Measurements from ENCODE around the gene JAM3.

JAM3 gene

GRCh38 chr11:134145715-134146114, 76.8 kb downstream of the JAM3 start:
- DNase-seq (ENCODE audit: low spot score), result no peak

- no peak for DNase-seq (ENCODE audit: low spot score)
Measured at GRCh38 chr11:134146598-134146997, 77.7 kb downstream of the JAM3 start.

- no peak for DNase-seq (ENCODE audit: low spot score)
Measured at GRCh38 chr11:134149371-134149770, 80.5 kb downstream of the JAM3 start.

GRCh38 chr11:134150195-134150903, 81.5 kb downstream of the JAM3 start:
- no peak for DNase-seq (ENCODE audit: low spot score)

GRCh38 chr11:134151083-134151747, 82.3 kb downstream of the JAM3 start:
- no peak for DNase-seq (ENCODE audit: low spot score)

- no peak for DNase-seq (ENCODE audit: low spot score)
Measured at GRCh38 chr11:134152696-134153095, 83.8 kb downstream of the JAM3 start.

GRCh38 chr11:134153147-134153905, 84.5 kb downstream of the JAM3 start:
- DNase-seq (ENCODE audit: low spot score), result no peak

- DNase-seq (ENCODE audit: low spot score), result no peak
Measured at GRCh38 chr11:134154441-134154840, 85.6 kb downstream of the JAM3 start.

- DNase-seq (ENCODE audit: low spot score), result no peak
Measured at GRCh38 chr11:134155456-134155855, 86.6 kb downstream of the JAM3 start.

- no peak for DNase-seq (ENCODE audit: low spot score)
Measured at GRCh38 chr11:134155946-134156865, 87.3 kb downstream of the JAM3 start.

- DNase-seq (ENCODE audit: low spot score), result no peak
Measured at GRCh38 chr11:134157451-134157850, 88.6 kb downstream of the JAM3 start.

GRCh38 chr11:134158023-134158422, 89.2 kb downstream of the JAM3 start:
- DNase-seq (ENCODE audit: low spot score), result no peak

- no peak for DNase-seq (ENCODE audit: low spot score)
Measured at GRCh38 chr11:134159652-134160051, 90.8 kb downstream of the JAM3 start.

- DNase-seq (ENCODE audit: low spot score), result no peak
Measured at GRCh38 chr11:134164490-134165370, 95.9 kb downstream of the JAM3 start.

GRCh38 chr11:134170177-134170918, 101.5 kb downstream of the JAM3 start:
- DNase-seq (ENCODE audit: low spot score), result no peak

GRCh38 chr11:134170919-134171281, 102.0 kb downstream of the JAM3 start:
- DNase-seq (ENCODE audit: low spot score), result no peak

- no peak for DNase-seq (ENCODE audit: low spot score)
Measured at GRCh38 chr11:134171951-134172350, 103.1 kb downstream of the JAM3 start.

- DNase-seq (ENCODE audit: low spot score), result no peak
Measured at GRCh38 chr11:134173296-134173695, 104.4 kb downstream of the JAM3 start.

GRCh38 chr11:134176284-134176683, 107.4 kb downstream of the JAM3 start:
- DNase-seq (ENCODE audit: low spot score), result no peak

GRCh38 chr11:134178032-134178674, 109.3 kb downstream of the JAM3 start:
- DNase-seq (ENCODE audit: low spot score), result no peak

All from LoVo (cell line).